A673 (cell line): Measurements from ENCODE around the gene BBX. TPM values are rescaled to one million over a fixed set of nuclear protein-coding genes. Genes with fewer than 3 reads are reported as not detected.

Experiments
- BruUV-seq: library from RNA; stranded (reverse); fragments of 400-500 nt; replicated peaks from 2 replicates; lab custom pipeline; 2021; lab: Mats Ljungman, UMichigan
- CTCF ChIA-PET: fragments of 300-600 bp; sonication (Branson Sonifier 250); formaldehyde crosslinking; loops from one replicate; lab custom pipeline; 2022; ENCODE audit warnings: antibody characterized with exemption; lab: Charles Lee
- POLR2A ChIA-PET: fragments of 300-600 bp; sonication (Branson Sonifier 250); formaldehyde crosslinking; loops from one replicate; lab custom pipeline; 2022; ENCODE audit warnings: antibody characterized with exemption; ENCODE audit not compliant: low non-redundant PET; lab: Charles Lee
- DNase-seq: peaks from one replicate; pipeline ENCODE4 v3.0.0-alpha.2; 2015; ENCODE audit warnings: low spot score
- H3K27ac ChIP-seq: fragments of 200-600 bp; sonication (generic); 2 replicates; pipeline ENCODE4 v1.5.1; 2016; ENCODE audit warnings: mixed run types, low read depth, mild to moderate bottlenecking, mixed read lengths, antibody characterized with exemption, low read length; ENCODE audit not compliant: poor library complexity, severe bottlenecking
- H3K27me3 ChIP-seq: fragments of 200-600 bp; sonication (generic); replicated peaks from 2 replicates; pipeline ENCODE4 v1.6.1; 2017; ENCODE audit warnings: mixed run types, low read depth, mild to moderate bottlenecking, mixed read lengths, antibody characterized with exemption, low read length; ENCODE audit not compliant: insufficient read depth, poor library complexity
- H3K36me3 ChIP-seq: fragments of 200-600 bp; sonication (generic); 2 replicates; pipeline ENCODE4 v1.6.1; 2016; ENCODE audit warnings: mixed run types, mild to moderate bottlenecking, mixed read lengths, antibody characterized with exemption, low read length; ENCODE audit not compliant: insufficient read depth, poor library complexity, severe bottlenecking
- H3K4me1 ChIP-seq: fragments of 200-600 bp; sonication (generic); 2 replicates; pipeline ENCODE4 v1.6.1; 2017; ENCODE audit warnings: mixed run types, mild to moderate bottlenecking, mixed read lengths, antibody characterized with exemption, low read length; ENCODE audit not compliant: insufficient read depth, poor library complexity, severe bottlenecking
- H3K4me3 ChIP-seq: fragments of 200-600 bp; sonication (generic); 2 replicates; pipeline ENCODE4 v1.5.1; 2016; ENCODE audit warnings: low read depth, mixed run types, mild to moderate bottlenecking, mixed read lengths, low read length; ENCODE audit not compliant: poor library complexity, severe bottlenecking
- H3K9me3 ChIP-seq: fragments of 200-600 bp; sonication (generic); 2 replicates; pipeline ENCODE4 v1.6.1; 2016; ENCODE audit warnings: mixed run types, low read depth, mild to moderate bottlenecking, mixed read lengths, antibody characterized with exemption, low read length; ENCODE audit not compliant: poor library complexity, severe bottlenecking
- EZH2 ChIP-seq: fragments of 200-600 bp; sonication (generic); IDR thresholded peaks from 2 replicates; pipeline ENCODE4 v1.6.1; 2017; ENCODE audit warnings: borderline replicate concordance, low read depth, mild to moderate bottlenecking, mixed read lengths, antibody characterized with exemption, low read length; ENCODE audit not compliant: poor library complexity, severe bottlenecking
- intact Hi-C: fragments of 100-400 bp; cut with micrococcal nuclease; formaldehyde crosslinking; loops from one replicate; pipeline ENCODE4 v1.10.0; 2022; ENCODE audit not compliant: unreplicated experiment
- total RNA-seq: library from RNA; stranded (reverse); gene quantifications from 2 replicates; pipeline ENCODE4 v1.2.3, GENCODE V29; 2021
- TF ChIP-seq, protein P1 (sequence below): fragments of 300-800, 200-600 bp; sonication (generic); conservative IDR thresholded peaks from 2 replicates; pipeline ENCODE4 v1.5.1; 2017; ENCODE audit warnings: low read depth, mild to moderate bottlenecking, antibody characterized with exemption, low read length, moderate library complexity, mixed read lengths

The BBX gene
- total RNA-seq, 1 experiment from 2014 or later = 28.9 TPM

DNA sequence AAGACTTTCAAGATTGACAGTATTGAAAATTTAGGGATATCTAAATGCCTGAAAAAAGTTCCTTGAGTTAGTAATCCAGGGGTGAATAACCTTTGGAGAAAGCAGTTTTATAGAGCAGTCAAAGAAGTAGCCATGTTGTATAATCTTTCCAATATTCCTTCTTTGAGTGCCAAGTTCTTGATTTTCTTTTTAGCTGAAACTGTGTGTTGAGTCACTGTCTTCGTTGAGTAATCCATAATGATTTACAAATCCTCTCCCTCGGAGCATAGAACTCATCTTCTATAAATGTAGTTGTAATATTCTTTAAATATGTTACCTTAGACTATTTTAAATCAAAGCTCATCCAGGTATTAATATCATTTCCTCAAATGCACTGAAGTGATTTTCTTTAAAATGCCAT, 135.2 kb downstream of the BBX start:
- no peak overlapping the region for H3K27ac ChIP-seq
- no peaks in the 10 kb centered on the region for H3K9me3 ChIP-seq
- POLR2A ChIA-PET = no interaction called here
- DNase-seq = no peak
- TF ChIP-seq EZH2 = no peak
- TF ChIP-seq, protein P1, sequence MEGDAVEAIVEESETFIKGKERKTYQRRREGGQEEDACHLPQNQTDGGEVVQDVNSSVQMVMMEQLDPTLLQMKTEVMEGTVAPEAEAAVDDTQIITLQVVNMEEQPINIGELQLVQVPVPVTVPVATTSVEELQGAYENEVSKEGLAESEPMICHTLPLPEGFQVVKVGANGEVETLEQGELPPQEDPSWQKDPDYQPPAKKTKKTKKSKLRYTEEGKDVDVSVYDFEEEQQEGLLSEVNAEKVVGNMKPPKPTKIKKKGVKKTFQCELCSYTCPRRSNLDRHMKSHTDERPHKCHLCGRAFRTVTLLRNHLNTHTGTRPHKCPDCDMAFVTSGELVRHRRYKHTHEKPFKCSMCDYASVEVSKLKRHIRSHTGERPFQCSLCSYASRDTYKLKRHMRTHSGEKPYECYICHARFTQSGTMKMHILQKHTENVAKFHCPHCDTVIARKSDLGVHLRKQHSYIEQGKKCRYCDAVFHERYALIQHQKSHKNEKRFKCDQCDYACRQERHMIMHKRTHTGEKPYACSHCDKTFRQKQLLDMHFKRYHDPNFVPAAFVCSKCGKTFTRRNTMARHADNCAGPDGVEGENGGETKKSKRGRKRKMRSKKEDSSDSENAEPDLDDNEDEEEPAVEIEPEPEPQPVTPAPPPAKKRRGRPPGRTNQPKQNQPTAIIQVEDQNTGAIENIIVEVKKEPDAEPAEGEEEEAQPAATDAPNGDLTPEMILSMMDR = no peak
- intact Hi-C loops = no loop called here
- no peaks in the 10 kb centered on the region for H3K27me3 ChIP-seq
- H3K4me1 ChIP-seq = peaks cover 13% of the 10 kb centered on the region
- BruUV-seq = no TSS peak
- H3K4me3 ChIP-seq = no peak overlapping the region
- H3K36me3 ChIP-seq = no peaks in the 10 kb centered on the region
- CTCF ChIA-PET = no interaction called here

DNA sequence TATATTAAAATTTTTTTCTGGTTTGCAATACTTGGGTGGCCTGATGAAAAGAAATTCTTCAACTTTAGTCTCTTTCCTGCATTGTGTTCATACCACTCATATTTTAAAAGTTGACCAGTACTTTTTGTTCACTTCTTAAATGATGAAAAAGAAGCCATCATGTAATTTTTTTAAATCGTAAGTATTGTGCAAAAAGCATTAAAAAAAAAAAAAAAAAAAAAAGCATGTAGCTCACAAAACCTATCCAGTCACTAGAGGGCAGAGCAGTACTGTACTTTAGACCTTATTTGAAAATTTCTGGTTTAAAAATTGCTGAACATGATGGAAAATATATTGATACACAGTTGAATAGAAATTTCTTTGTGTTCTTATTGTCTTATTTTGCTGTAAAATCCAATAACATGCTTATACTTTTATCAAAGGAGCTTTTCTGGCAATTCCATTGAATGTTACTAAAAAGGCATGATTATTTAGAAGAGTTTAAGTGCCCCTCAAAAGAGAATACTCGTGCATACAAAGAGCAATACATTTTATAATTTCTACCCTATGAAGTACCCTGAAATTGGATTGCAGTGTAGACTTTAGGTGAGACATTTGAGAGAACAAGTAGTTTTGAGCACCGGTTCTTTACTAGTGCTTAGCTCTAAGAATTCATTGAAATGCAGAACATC, 137.7 kb downstream of the BBX start:
- H3K9me3 ChIP-seq = no peaks in the 10 kb centered on the region
- CTCF ChIA-PET = interaction anchor here (0.6 to 1.1 kb wide), 2 partner anchors 81 to 255 kb away, joined by 3 to 5 read pairs; no protein-coding TSS in a partner anchor
- H3K36me3 ChIP-seq = no peaks in the 10 kb centered on the region
- no TSS peak for BruUV-seq
- peak; percentile 60 for DNase-seq
- no peaks in the 10 kb centered on the region for H3K27me3 ChIP-seq
- POLR2A ChIA-PET = no interaction called here
- no peak overlapping the region for H3K27ac ChIP-seq
- H3K4me3 ChIP-seq = no peak overlapping the region
- H3K4me1 ChIP-seq = peaks cover 18% of the 10 kb centered on the region
- TF ChIP-seq, protein P1 = peak; percentile 84
- no peak for TF ChIP-seq EZH2
- intact Hi-C loops = loop anchor here (5.0 kb wide), 2 partner anchors 187 to 423 kb away; no protein-coding TSS in a partner anchor

DNA sequence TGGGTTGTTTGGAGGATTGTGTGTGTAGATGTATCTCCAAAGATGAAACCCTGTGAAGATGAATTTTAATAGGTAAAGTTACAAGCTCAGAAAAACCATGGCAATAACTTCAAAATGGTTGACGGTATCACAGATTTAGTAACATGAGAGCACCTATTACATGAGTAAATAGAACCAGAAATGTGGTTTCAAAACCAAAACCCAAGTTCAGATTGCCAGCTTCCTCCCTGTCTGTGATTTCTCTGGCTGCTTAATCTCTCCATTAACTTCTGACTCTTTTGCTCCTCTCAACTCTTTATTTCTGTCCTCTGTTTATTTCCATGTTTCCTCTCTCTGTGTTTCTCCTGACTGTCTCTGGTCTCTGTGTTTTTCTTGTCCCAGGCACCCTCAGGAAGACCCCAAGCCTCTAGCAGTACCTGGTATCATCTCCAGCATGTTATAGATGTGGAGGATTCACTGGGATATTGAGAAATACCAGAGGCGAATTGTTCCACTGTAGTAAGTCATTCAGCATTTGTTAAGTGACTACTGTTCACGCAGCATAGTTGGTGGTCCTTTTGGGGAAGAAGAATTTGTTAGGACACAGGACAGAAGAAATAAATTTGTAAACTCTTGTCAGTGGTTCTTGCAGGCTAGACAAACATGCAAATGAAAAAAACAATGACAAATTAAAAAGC, 138.8 kb downstream of the BBX start:
- intact Hi-C loops = loop anchor here (5.0 kb wide), 2 partner anchors 186 to 424 kb away; no protein-coding TSS in a partner anchor

More for the DNA sequence above, 138.8 kb downstream of the BBX start:
- Histone ChIP-seq H3K36me3 (no peaks in the 10 kb centered on the region), H3K4me3 (no peak overlapping the region), H3K4me1 (peaks cover 18% of the 10 kb centered on the region), H3K27ac (no peak overlapping the region), H3K9me3 (no peaks in the 10 kb centered on the region), H3K27me3 (no peaks in the 10 kb centered on the region)
- BruUV-seq = no TSS peak
- ChIA-PET CTCF (interaction anchor here (0.6 to 1.1 kb wide), 2 partner anchors 80 to 1707 kb away, joined by 3 read pairs; no protein-coding TSS in a partner anchor), POLR2A (no interaction called here)
- no peak for TF ChIP-seq EZH2
- TF ChIP-seq, protein P1 = no peak
- peak; percentile 32 for DNase-seq
